Ovary (tissue), 3 donors: ENCODE measurements around the gene BDH1.

Experiments used
- POLR2A ChIP-seq: fragments of 450-650 bp; IDR thresholded peaks from one replicate; pipeline ENCODE4 v1.6.1; 2017; ENCODE audit warnings: antibody characterized with exemption, mild to moderate bottlenecking, moderate library complexity
- TF ChIP-seq, protein P1 (sequence below), 3 donors: fragments of 450-650 bp in 2 of 3; fragments of 200-600 bp in 1 of 3; IDR thresholded peaks; one replicate each; pipeline versions ENCODE4 v1.5.1 to v1.8.0; 2016 to 2022; ENCODE audit warnings: antibody characterized with exemption in 3 of 3, mild to moderate bottlenecking in 1 of 3
- donor health status: DM: no; HTN: no; CAD: no.

DNA sequence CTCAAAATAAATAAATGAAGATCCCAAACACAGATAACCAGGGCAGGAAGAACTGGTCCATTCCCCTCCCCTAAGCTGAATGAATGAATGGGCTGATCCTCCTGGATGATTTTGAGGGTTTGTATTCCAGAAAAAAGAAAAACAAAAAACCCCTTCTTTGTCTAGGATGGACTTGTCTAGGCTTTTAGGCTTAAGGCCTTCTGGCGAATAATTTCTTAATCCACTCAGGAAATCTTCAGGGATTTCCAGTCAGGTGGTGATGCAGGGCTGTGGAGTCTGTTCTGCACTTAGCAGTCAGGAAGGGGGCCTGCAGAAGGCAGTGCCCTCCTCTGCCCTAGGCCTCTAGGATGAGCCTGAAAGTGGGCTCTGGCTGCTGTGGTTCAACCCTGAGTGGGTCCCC is 52.1 kb downstream of the BDH1 start:
- TF ChIP-seq, protein P1, sequence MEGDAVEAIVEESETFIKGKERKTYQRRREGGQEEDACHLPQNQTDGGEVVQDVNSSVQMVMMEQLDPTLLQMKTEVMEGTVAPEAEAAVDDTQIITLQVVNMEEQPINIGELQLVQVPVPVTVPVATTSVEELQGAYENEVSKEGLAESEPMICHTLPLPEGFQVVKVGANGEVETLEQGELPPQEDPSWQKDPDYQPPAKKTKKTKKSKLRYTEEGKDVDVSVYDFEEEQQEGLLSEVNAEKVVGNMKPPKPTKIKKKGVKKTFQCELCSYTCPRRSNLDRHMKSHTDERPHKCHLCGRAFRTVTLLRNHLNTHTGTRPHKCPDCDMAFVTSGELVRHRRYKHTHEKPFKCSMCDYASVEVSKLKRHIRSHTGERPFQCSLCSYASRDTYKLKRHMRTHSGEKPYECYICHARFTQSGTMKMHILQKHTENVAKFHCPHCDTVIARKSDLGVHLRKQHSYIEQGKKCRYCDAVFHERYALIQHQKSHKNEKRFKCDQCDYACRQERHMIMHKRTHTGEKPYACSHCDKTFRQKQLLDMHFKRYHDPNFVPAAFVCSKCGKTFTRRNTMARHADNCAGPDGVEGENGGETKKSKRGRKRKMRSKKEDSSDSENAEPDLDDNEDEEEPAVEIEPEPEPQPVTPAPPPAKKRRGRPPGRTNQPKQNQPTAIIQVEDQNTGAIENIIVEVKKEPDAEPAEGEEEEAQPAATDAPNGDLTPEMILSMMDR (IDR thresholded peaks at IDR 0.05) = no peak
- no peak for TF ChIP-seq POLR2A
